ENCODE results near the gene PXDN.

DNA sequence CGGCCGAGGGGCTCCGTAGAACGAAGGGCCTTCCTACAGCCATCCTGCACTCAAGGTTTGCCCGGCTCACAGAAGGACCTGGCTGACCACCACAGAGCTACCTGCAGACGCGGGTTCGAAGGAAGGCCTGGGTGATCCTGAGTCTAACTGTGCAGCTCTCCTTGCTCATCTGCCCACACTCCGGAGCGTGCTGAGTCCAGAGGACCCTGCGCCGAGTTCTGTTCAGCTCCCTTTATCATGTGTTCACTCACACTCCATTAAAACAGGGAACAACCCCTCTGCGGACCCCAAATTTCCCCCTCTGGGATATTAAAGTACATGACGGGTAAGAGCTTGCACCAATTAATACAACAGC is 138.3 kb downstream of the PXDN start:
- TF ChIP-seq, protein P1, sequence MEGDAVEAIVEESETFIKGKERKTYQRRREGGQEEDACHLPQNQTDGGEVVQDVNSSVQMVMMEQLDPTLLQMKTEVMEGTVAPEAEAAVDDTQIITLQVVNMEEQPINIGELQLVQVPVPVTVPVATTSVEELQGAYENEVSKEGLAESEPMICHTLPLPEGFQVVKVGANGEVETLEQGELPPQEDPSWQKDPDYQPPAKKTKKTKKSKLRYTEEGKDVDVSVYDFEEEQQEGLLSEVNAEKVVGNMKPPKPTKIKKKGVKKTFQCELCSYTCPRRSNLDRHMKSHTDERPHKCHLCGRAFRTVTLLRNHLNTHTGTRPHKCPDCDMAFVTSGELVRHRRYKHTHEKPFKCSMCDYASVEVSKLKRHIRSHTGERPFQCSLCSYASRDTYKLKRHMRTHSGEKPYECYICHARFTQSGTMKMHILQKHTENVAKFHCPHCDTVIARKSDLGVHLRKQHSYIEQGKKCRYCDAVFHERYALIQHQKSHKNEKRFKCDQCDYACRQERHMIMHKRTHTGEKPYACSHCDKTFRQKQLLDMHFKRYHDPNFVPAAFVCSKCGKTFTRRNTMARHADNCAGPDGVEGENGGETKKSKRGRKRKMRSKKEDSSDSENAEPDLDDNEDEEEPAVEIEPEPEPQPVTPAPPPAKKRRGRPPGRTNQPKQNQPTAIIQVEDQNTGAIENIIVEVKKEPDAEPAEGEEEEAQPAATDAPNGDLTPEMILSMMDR (IDR thresholded peaks at IDR 0.05; ENCODE audit: extremely low read depth in 1 of 2, insufficient read depth in 1 of 2, low read depth in 1 of 2, low read length in 2 of 2) = no peak
- TF ChIP-seq, protein P2, sequence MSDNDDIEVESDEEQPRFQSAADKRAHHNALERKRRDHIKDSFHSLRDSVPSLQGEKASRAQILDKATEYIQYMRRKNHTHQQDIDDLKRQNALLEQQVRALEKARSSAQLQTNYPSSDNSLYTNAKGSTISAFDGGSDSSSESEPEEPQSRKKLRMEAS (IDR thresholded peaks at IDR 0.05; ENCODE audit: insufficient read depth, insufficient read length) = no peak
- TF ChIP-seq MYC (IDR thresholded peaks at IDR 0.05; ENCODE audit: low read depth, low read length) (no peak), POLR2AphosphoS5 (IDR thresholded peaks at IDR 0.05; ENCODE audit: insufficient read depth, low read depth, low read length) (no peak), JUN (IDR thresholded peaks at IDR 0.05; ENCODE audit: borderline replicate concordance, insufficient read depth, insufficient read length, low read depth) (no peak), POLR2A (IDR thresholded peaks at IDR 0.05; ENCODE audit: low read depth, low read length) (no peak), EZH2 (IDR thresholded peaks at IDR 0.05; ENCODE audit: borderline replicate concordance, low read depth, low read length, severe bottlenecking) (no peak), GATA2 (IDR thresholded peaks at IDR 0.05; ENCODE audit: insufficient read depth, insufficient read length, low read depth, low read length) (no peak)
